DND-41 (cell line): ENCODE results near the gene ERO1B.
"Not testable (repeated sequence)": the region's sequence is repeated elsewhere in the genome, so short reads cannot be mapped to it uniquely, and the experiment has no call there.

Experiments used
- ATAC-seq: fragments of 200-7000 bp; cut with Tn5 transposase; 3 replicates; pipeline ENCODE4 v1.9.1; 2021; ENCODE audit warnings: low read depth; ENCODE audit not compliant: insufficient read depth
- DNase-seq: peaks from one replicate; pipeline ENCODE4 v3.0.0-alpha.2; 2020
- H2AFZ ChIP-seq: 2 replicates; pipeline ENCODE4 v1.6.0; 2012; ENCODE audit warnings: low read depth, low read length
- H3K27ac ChIP-seq: 2 replicates; pipeline ENCODE4 v1.5.1; 2012; ENCODE audit warnings: low read length, inconsistent platforms
- H3K27me3 ChIP-seq: fragments of 200-600 bp; sonication (generic); 2 replicates; pipeline ENCODE4 v1.6.0; 2012; ENCODE audit warnings: low read length, mild to moderate bottlenecking, inconsistent platforms; ENCODE audit not compliant: insufficient read depth, poor library complexity
- H3K36me3 ChIP-seq: 2 replicates; pipeline ENCODE4 v1.5.1; 2012; ENCODE audit warnings: low read length, inconsistent platforms; ENCODE audit not compliant: insufficient read depth
- H3K4me1 ChIP-seq: 2 replicates; pipeline ENCODE4 v1.5.1; 2012; ENCODE audit warnings: mild to moderate bottlenecking, low read length; ENCODE audit not compliant: insufficient read depth
- H3K4me2 ChIP-seq: 2 replicates; pipeline ENCODE4 v1.6.0; 2012; ENCODE audit warnings: mild to moderate bottlenecking, moderate library complexity, low read length, inconsistent platforms; ENCODE audit not compliant: insufficient read depth
- H3K4me3 ChIP-seq, 2 experiments: fragments of 200-600 bp in 1 of 2; shearing (Covaris generic) in 1 of 2; 2 replicates each; pipeline ENCODE4 v1.5.1; 2012 to 2016; ENCODE audit warnings: inconsistent platforms in 2 of 2, low read length in 2 of 2, mild to moderate bottlenecking in 2 of 2, low read depth in 1 of 2, moderate library complexity in 1 of 2
- H3K79me2 ChIP-seq: 2 replicates; pipeline ENCODE4 v1.6.0; 2012; ENCODE audit warnings: low read length, inconsistent platforms; ENCODE audit not compliant: insufficient read depth
- H3K9ac ChIP-seq: 2 replicates; pipeline ENCODE4 v1.6.0; 2012; ENCODE audit warnings: low read depth, mild to moderate bottlenecking, inconsistent platforms, low read length, moderate library complexity
- H3K9me3 ChIP-seq: 2 replicates; pipeline ENCODE4 v1.5.1; 2012; ENCODE audit warnings: low read length, moderate library complexity, mild to moderate bottlenecking, inconsistent platforms; ENCODE audit not compliant: insufficient read depth, severe bottlenecking
- H4K20me1 ChIP-seq: 2 replicates; pipeline ENCODE4 v1.6.0; 2012; ENCODE audit warnings: low read length; ENCODE audit not compliant: insufficient read depth
- CTCF ChIP-seq: IDR thresholded peaks from 2 replicates; pipeline ENCODE4 v1.5.1; 2012; ENCODE audit warnings: borderline replicate concordance, low read length, moderate library complexity, mild to moderate bottlenecking; ENCODE audit not compliant: poor library complexity, severe bottlenecking; ENCODE audit errors: extremely low read depth
- EZH2 ChIP-seq: IDR thresholded peaks from 3 replicates; pipeline ENCODE4 v1.6.1; 2012; ENCODE audit warnings: borderline replicate concordance, low read depth, mild to moderate bottlenecking, moderate library complexity, low read length, inconsistent platforms; ENCODE audit not compliant: severe bottlenecking

Gene ERO1B

GRCh38 chr1:236186471-236186870 lies 95.3 kb downstream of the ERO1B start:
- not testable (repeated sequence) for DNase-seq, H3K4me1 ChIP-seq, H3K79me2 ChIP-seq, H3K9ac ChIP-seq, H4K20me1 ChIP-seq, H3K4me2 ChIP-seq, ATAC-seq, H3K4me3 ChIP-seq, H3K27me3 ChIP-seq, H2AFZ ChIP-seq, H3K27ac ChIP-seq, H3K9me3 ChIP-seq
- peaks cover 21% of the 10 kb centered on the region; the same call in 1 of the 2 replicates for H3K36me3 ChIP-seq

- no peaks in the 10 kb centered on the region for H4K20me1 ChIP-seq
- no peak overlapping the region for H3K9ac ChIP-seq
- no peaks in the 10 kb centered on the region for H3K27me3 ChIP-seq
- no peak overlapping the region for H3K4me3 ChIP-seq
- H3K27ac ChIP-seq = no peak overlapping the region
- peak; percentile 42; the same call in 2 of the 3 replicates for ATAC-seq
- peaks cover 28% of the 10 kb centered on the region for H3K36me3 ChIP-seq
- no peaks in the 10 kb centered on the region for H3K4me1 ChIP-seq
- no peak for TF ChIP-seq CTCF
- TF ChIP-seq EZH2 = no peak
- H3K4me2 ChIP-seq = no peak overlapping the region
- no peaks in the 10 kb centered on the region for H3K9me3 ChIP-seq
- H2AFZ ChIP-seq = no peak overlapping the region
- DNase-seq = no peak
- no peaks in the 10 kb centered on the region for H3K79me2 ChIP-seq
These were observed 96.1 kb downstream of the ERO1B start for GRCh38 chr1:236185687-236186086.

GRCh38 chr1:236181059-236181458 lies 100.7 kb downstream of the ERO1B start:
- H4K20me1 ChIP-seq = 0 out of 2 replicates have a peak, but pooled peaks cover 6% of the 10 kb centered on the region
- no peaks in the 10 kb centered on the region for H3K79me2 ChIP-seq
- H3K9me3 ChIP-seq = no peaks in the 10 kb centered on the region
- no peaks in the 10 kb centered on the region for H3K27me3 ChIP-seq
- peaks cover 39% of the 10 kb centered on the region for H3K36me3 ChIP-seq
- TF ChIP-seq CTCF (no peak), EZH2 (no peak)
- no peak overlapping the region for H3K4me3 ChIP-seq
- H3K9ac ChIP-seq = no peak overlapping the region
- ATAC-seq = no peak
- no peak overlapping the region for H3K4me2 ChIP-seq
- H3K4me1 ChIP-seq = no peaks in the 10 kb centered on the region
- no peak overlapping the region for H2AFZ ChIP-seq
- H3K27ac ChIP-seq = no peak overlapping the region
- no peak for DNase-seq

GRCh38 chr1:236179634-236180033 lies 102.1 kb downstream of the ERO1B start:
- peaks cover 32% of the 10 kb centered on the region for H3K36me3 ChIP-seq

More at GRCh38 chr1:236179634-236180033, 102.1 kb downstream of the ERO1B start:
- TF ChIP-seq EZH2 = no peak
- TF ChIP-seq CTCF = no peak
- Histone ChIP-seq H3K79me2 (no peaks in the 10 kb centered on the region), H3K4me2 (no peak overlapping the region), H3K4me1 (no peaks in the 10 kb centered on the region), H4K20me1 (peaks cover 9% of the 10 kb centered on the region; the same call in 1 of the 2 replicates), H3K9me3 (no peaks in the 10 kb centered on the region), H3K27me3 (no peaks in the 10 kb centered on the region), H3K4me3 (no peak overlapping the region), H2AFZ (no peak overlapping the region), H3K27ac (no peak overlapping the region), H3K9ac (no peak overlapping the region)
- ATAC-seq (no peak), DNase-seq (no peak)
